Activated gamma-delta T cell treated with Interleukin-2 at 50 U/mL for 16 hours (primary cell): Measurements from ENCODE around the gene PTPMT1.

Experiments
- DNase-seq: peaks from one replicate; pipeline ENCODE4 v3.0.0-alpha.2; 2020

Gene PTPMT1

GRCh38 chr11:47586098-47586855, 20.9 kb downstream of the PTPMT1 start, which contains the start of gene FAM180B:
Gene FAM180B (plus strand): TSS chr11:47586678. CDS start chr11:47586769, 91 bp downstream.
- no peak for DNase-seq

- no peak for DNase-seq
Measured at GRCh38 chr11:47587039-47587716, 21.8 kb downstream of the PTPMT1 start.

- DNase-seq, result no peak
Measured at GRCh38 chr11:47587723-47588326, 22.4 kb downstream of the PTPMT1 start.

DNA sequence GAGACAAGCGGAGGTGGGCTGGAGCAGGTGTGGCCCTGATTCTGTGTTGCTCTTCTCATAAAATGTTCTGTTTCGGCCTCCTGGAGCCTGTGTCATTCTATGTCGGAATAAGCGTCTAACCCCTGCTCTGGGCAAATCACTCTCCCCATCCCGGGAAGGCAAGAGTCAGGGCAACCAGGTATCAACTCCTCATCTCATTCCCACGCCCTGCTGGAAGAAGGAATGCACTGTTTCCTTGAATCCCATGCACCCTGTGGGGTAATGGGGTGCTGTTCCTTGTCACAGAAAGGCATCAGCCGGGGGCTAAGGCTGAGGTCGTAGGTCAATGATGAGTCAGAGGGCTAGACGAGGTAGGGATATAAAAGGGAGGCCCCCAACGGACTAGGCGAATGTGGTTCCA, 23.7 kb downstream of the PTPMT1 start:
- no peak for DNase-seq

DNA sequence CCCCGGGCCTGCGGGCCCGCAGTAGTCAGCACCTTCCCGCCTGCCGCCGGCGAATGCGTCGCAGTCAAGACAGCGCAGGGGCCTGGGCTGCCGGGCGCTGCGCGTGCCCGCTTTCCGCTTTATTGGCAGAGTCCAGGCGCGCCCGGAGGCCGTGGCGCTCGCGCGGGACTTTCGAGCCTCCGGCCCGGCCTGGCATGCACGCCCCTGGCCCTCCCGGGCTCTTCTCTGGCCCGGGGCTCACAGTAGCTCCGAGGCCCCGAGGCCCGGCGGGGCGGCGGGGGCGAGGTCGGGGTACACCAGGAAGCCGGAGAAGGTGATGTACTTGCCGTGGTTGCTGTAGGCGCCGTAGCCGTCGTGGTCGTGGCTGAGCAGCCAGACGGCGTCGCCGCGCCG, 24.2 kb downstream of the PTPMT1 start:
- DNase-seq, result no peak

- no peak for DNase-seq
Measured at GRCh38 chr11:47589977-47590861, 24.8 kb downstream of the PTPMT1 start.

- DNase-seq, result no peak
Measured at GRCh38 chr11:47591764-47592163, 26.4 kb downstream of the PTPMT1 start.

- DNase-seq, result no peak
Measured at GRCh38 chr11:47592251-47592650, 26.9 kb downstream of the PTPMT1 start.

DNA sequence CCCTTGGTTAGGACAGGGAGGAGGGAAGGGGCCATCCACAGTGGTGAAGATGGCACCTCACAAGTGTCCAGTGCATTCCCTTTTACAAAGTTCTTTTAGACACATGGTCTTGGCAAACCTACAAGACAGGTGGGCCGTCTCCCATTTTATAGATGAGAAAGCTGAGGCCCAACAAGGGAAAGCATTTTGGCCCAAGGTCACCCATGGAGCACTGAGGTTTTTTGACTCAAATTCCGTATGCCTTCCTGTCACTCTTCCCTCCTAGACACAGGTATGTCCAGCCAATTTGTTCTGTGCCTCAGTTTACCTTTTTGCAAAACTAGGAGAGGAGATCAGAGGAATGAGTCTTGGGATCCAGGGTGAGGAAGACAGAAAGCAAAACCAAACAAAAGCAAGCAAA, 27.6 kb downstream of the PTPMT1 start:
- no peak for DNase-seq

DNA sequence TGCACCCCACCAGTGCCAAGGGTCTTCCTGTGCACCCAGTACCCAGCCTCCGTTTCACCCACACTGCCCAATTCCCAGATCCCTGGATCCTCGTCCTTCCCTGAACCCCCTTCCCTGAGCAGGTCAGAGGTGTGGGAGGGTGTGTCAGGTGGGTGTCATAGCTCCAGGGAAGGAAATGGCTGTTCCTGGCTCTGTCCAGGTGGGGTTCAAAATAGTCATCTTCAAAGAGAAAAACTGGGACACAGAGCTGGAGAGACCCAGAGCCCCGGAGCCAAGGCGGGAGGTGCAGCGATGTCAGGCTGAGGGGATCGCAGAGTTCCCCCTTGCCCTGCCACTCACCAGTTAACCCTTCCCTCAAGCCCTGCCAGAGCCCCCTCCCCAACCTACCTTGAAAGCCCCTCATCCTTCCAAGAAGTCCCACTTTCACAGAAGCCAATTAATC, 28.1 kb downstream of the PTPMT1 start:
- no peak for DNase-seq

- DNase-seq, result no peak
Measured at GRCh38 chr11:47593934-47594855, 28.8 kb downstream of the PTPMT1 start, which contains the start of gene C1QTNF4. Gene C1QTNF4 (minus strand): TSS chr11:47594411. CDS start chr11:47590810, 3,601 bp downstream.

- DNase-seq, result no peak
Measured at GRCh38 chr11:47595029-47595428, 29.6 kb downstream of the PTPMT1 start.

GRCh38 chr11:47595967-47596366, 30.6 kb downstream of the PTPMT1 start:
- DNase-seq, result no peak

DNA sequence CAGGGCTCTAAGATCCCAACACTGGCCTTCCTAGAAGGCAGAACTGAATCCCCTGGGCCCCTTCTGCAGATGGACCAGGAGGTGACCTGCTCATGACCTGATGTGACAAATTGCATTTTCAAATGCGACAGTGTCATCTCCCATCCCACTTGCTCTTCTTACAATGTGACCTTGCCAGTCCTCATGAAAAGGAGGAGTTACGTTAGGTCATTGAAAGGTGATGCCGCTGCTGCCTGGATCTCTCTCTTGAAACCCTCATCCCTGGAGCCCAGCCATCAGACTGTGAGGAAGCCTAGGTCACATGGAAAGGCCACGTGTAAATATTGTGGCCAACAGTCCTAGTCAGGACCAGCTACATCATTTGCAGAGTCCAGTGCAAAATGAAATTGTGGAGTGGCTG, 34.5 kb downstream of the PTPMT1 start:
- no peak for DNase-seq

- no peak for DNase-seq
Measured at GRCh38 chr11:47603295-47603694, 37.9 kb downstream of the PTPMT1 start.

GRCh38 chr11:47605921-47606320, 40.5 kb downstream of the PTPMT1 start:
- no peak for DNase-seq

- no peak for DNase-seq
Measured at GRCh38 chr11:47606731-47607130, 41.3 kb downstream of the PTPMT1 start.

GRCh38 chr11:47607380-47607779, 42.0 kb downstream of the PTPMT1 start:
- DNase-seq, result no peak

DNA sequence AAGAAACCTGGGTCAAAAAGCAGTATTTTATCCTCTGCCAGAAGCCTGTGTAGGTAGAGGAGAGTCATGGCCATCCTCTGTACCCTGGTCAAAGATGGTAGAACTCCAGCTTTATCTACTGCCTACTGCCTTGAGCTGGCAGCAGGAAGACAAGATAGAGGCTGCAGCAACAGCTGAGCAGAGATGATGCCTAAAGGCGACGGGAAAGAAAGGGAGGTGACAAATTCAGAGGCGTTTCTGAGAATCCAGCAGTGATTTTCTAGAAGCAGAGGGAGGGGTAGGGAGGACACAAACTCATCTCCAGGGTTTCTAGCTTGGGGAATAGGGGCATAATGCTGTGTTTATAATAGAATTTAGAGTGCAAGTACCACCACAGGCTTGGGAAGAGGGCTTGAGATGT, 44.3 kb downstream of the PTPMT1 start:
- no peak for DNase-seq

GRCh38 chr11:47611348-47611794, 46.0 kb downstream of the PTPMT1 start:
- DNase-seq, result no peak

GRCh38 chr11:47615249-47615648, 49.9 kb downstream of the PTPMT1 start:
- DNase-seq, result no peak
